A673 (cell line): ENCODE data around the gene CLPSL1.

Source experiments
- EZH2 ChIP-seq: fragments of 200-600 bp; sonication (generic); IDR thresholded peaks from 2 replicates; pipeline ENCODE4 v1.6.1; 2017; ENCODE audit warnings: borderline replicate concordance, low read depth, mild to moderate bottlenecking, mixed read lengths, antibody characterized with exemption, low read length; ENCODE audit not compliant: poor library complexity, severe bottlenecking
- TF ChIP-seq, protein P1 (sequence below): fragments of 300-800, 200-600 bp; sonication (generic); conservative IDR thresholded peaks from 2 replicates; pipeline ENCODE4 v1.5.1; 2017; ENCODE audit warnings: low read depth, mild to moderate bottlenecking, antibody characterized with exemption, low read length, moderate library complexity, mixed read lengths

DNA sequence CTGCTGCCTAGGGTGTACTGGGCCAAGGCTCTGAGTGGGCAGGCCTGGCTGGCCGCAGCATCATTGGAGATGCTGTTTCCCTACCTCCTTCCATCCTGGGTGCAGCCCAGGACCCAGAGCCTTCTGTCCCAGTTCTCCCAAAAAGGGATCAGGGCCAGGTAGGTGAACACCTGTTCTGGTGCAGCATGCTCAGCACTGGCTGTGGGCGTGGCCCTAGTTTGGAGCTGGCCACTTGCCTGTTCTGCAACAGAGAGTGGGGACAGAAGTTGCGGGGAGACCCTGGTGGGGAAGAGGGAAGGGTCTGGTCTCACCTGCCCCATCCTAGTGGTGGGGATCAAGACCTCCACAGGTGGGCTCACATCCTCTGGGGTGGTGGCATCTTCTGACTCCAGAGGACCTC lies 45.4 kb upstream of the CLPSL1 start:
- TF ChIP-seq, protein P1, sequence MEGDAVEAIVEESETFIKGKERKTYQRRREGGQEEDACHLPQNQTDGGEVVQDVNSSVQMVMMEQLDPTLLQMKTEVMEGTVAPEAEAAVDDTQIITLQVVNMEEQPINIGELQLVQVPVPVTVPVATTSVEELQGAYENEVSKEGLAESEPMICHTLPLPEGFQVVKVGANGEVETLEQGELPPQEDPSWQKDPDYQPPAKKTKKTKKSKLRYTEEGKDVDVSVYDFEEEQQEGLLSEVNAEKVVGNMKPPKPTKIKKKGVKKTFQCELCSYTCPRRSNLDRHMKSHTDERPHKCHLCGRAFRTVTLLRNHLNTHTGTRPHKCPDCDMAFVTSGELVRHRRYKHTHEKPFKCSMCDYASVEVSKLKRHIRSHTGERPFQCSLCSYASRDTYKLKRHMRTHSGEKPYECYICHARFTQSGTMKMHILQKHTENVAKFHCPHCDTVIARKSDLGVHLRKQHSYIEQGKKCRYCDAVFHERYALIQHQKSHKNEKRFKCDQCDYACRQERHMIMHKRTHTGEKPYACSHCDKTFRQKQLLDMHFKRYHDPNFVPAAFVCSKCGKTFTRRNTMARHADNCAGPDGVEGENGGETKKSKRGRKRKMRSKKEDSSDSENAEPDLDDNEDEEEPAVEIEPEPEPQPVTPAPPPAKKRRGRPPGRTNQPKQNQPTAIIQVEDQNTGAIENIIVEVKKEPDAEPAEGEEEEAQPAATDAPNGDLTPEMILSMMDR, result no peak
- TF ChIP-seq EZH2, result no peak
